ENCODE measurements around the gene TM2D3. TPM values are rescaled to one million over a fixed set of nuclear protein-coding genes. Genes with fewer than 3 reads are reported as not detected.

TM2D3 gene
- total RNA-seq, 1 experiment from 2014 or later = 35.2 TPM

GRCh38 chr15:101607108-101607507 is 45.1 kb downstream of the TM2D3 start:
- Histone ChIP-seq H3K4me1 (ENCODE audit: control insufficient read depth in 1 of 2, insufficient read depth in 2 of 2, low read length in 2 of 2) (peaks cover 0 to 3% of the 10 kb centered on the region in 2 experiments; a peak in 1 of 4 replicates), H2AFZ (ENCODE audit: low read depth, low read length, poor library complexity, severe bottlenecking) (no peak overlapping the region), H4K20me1 (ENCODE audit: insufficient read depth) (no peaks in the 10 kb centered on the region), H3K27me3 (ENCODE audit: insufficient read depth, low read length) (no peaks in the 10 kb centered on the region), H3K9me2 (ENCODE audit: insufficient read depth) (no peaks in the 10 kb centered on the region), H3K27ac (ENCODE audit: low read depth, low read length) (no peak overlapping the region), H3K4me3 (replicated peaks in 1 of 2; ENCODE audit: low read depth in 1 of 2, low read length in 2 of 2) (no peak overlapping the region), H3K9ac (ENCODE audit: low read length) (no peak overlapping the region), H3K36me3 (ENCODE audit: control insufficient read depth in 1 of 2, insufficient read depth in 2 of 2, low read length in 2 of 2) (no peaks in the 10 kb centered on the region), H3K4me2 (ENCODE audit: low read length) (no peak overlapping the region), H3K9me3 (ENCODE audit: control insufficient read depth in 1 of 2, insufficient read depth in 1 of 2, low read depth in 1 of 2, low read length in 2 of 2) (no peaks in the 10 kb centered on the region), H3K79me2 (ENCODE audit: insufficient read depth, low read length) (no peaks in the 10 kb centered on the region)
- ATAC-seq (no peak), DNase-seq (ENCODE audit: low read depth, low spot score) (no peak)
- intact Hi-C loops (cut with micrococcal nuclease) = no loop called here
- RAD21 ChIA-PET (ENCODE audit: low non-redundant PET in 1 of 2, low total read pairs in 2 of 2, uncharacterized antibody in 2 of 2, unreplicated experiment in 2 of 2) = no interaction called here
- POLR2A ChIA-PET = no interaction called here
- CTCF ChIA-PET = no interaction called here
- no peak for TF ChIP-seq ZBTB33 (IDR thresholded peaks at IDR 0.05; ENCODE audit: extremely low read depth, insufficient replicate concordance, low read length)
- TF ChIP-seq MAX (IDR thresholded peaks at IDR 0.05) = no peak
- no peak for TF ChIP-seq POLR2A (IDR thresholded peaks at IDR 0.05; ENCODE audit: borderline replicate concordance, extremely low read depth, insufficient read depth, insufficient read length)
- TF ChIP-seq POLR2AphosphoS5 (IDR thresholded peaks at IDR 0.05; ENCODE audit: low read depth, low read length) = no peak
- no peak for TF ChIP-seq FOSL1 (IDR thresholded peaks at IDR 0.05; ENCODE audit: low read depth)
- no peak for TF ChIP-seq JUND (IDR thresholded peaks at IDR 0.05)
- TF ChIP-seq CTCF (IDR thresholded peaks at IDR 0.05 in 2 of 3, conservative IDR thresholded peaks at IDR 0.05 in 1 of 3; ENCODE audit: borderline replicate concordance in 1 of 3, insufficient read depth in 1 of 3, low read depth in 2 of 3, low read length in 2 of 3) = no peak
- TF ChIP-seq CBX3 (IDR thresholded peaks at IDR 0.05; ENCODE audit: low read depth) = no peak
- TF ChIP-seq SIN3A (IDR thresholded peaks at IDR 0.05; ENCODE audit: low read depth) = no peak
- TF ChIP-seq EZH2phosphoT487 (IDR thresholded peaks at IDR 0.05; ENCODE audit: borderline replicate concordance) = no peak
- BruUV-seq (replicated peaks) = no TSS peak

All from HCT116 (cell line).